PFSK-1 (cell line): Measurements from ENCODE around the gene DACH1.

Source experiments
- FOXP2 ChIP-seq: optimal IDR thresholded peaks from 2 replicates; pipeline ENCODE3; 2011; ENCODE audit warnings: borderline replicate concordance, control low read depth, inconsistent platforms; ENCODE audit not compliant: insufficient read depth; ENCODE audit errors: extremely low read length, extremely low read depth
- POLR2AphosphoS5 ChIP-seq: IDR thresholded peaks from 2 replicates; pipeline ENCODE4 v1.6.1; 2012; ENCODE audit warnings: low read depth, mild to moderate bottlenecking, control low read depth, low read length, moderate library complexity
- SIN3A ChIP-seq: IDR thresholded peaks from 2 replicates; pipeline ENCODE4 v1.6.1; 2012; ENCODE audit warnings: mild to moderate bottlenecking, low read length, moderate library complexity, borderline replicate concordance; ENCODE audit not compliant: insufficient read depth
- TAF1 ChIP-seq: IDR thresholded peaks from 2 replicates; pipeline ENCODE4 v1.6.1; 2012; ENCODE audit warnings: low read length, control low read depth, borderline replicate concordance; ENCODE audit not compliant: insufficient read depth
- TF ChIP-seq, protein P1 (sequence below), 2 experiments: IDR thresholded peaks; 2 replicates each; pipeline versions ENCODE4 v1.6.1 to v1.8.0; 2011 to 2012; ENCODE audit warnings: low read depth in 2 of 2, low read length in 2 of 2, control low read depth in 1 of 2, inconsistent platforms in 1 of 2, mild to moderate bottlenecking in 1 of 2, moderate library complexity in 1 of 2; ENCODE audit not compliant: insufficient read depth in 1 of 2

DACH1 gene

DNA sequence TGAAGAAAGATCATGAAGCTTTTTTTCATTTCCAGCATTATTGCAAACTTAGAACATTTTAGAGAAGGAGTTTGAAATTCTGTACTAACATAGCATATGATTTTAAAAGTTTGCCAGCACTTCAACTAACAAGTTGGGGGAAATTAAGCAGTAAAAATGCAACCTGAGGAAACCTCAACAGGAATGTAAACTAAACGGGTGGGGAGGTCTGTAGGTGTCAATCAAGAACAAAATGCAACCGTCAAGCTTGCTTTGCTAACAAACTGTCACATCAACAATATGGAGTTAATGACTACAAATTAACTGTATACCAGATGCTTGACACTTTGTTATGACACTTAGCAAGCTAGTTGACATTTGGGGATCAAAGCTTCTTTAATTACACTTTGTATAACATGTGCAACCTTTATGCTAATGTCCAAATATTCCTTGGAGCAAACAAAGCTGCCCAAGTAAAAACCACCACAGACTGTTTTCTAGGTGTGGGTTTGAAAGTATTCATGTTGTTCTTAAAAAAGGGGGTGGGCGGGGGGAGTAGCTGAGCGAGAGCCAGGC lies 52.1 kb downstream of the DACH1 start:
- TF ChIP-seq, protein P1, sequence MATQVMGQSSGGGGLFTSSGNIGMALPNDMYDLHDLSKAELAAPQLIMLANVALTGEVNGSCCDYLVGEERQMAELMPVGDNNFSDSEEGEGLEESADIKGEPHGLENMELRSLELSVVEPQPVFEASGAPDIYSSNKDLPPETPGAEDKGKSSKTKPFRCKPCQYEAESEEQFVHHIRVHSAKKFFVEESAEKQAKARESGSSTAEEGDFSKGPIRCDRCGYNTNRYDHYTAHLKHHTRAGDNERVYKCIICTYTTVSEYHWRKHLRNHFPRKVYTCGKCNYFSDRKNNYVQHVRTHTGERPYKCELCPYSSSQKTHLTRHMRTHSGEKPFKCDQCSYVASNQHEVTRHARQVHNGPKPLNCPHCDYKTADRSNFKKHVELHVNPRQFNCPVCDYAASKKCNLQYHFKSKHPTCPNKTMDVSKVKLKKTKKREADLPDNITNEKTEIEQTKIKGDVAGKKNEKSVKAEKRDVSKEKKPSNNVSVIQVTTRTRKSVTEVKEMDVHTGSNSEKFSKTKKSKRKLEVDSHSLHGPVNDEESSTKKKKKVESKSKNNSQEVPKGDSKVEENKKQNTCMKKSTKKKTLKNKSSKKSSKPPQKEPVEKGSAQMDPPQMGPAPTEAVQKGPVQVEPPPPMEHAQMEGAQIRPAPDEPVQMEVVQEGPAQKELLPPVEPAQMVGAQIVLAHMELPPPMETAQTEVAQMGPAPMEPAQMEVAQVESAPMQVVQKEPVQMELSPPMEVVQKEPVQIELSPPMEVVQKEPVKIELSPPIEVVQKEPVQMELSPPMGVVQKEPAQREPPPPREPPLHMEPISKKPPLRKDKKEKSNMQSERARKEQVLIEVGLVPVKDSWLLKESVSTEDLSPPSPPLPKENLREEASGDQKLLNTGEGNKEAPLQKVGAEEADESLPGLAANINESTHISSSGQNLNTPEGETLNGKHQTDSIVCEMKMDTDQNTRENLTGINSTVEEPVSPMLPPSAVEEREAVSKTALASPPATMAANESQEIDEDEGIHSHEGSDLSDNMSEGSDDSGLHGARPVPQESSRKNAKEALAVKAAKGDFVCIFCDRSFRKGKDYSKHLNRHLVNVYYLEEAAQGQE (IDR thresholded peaks at IDR 0.05; ENCODE audit: insufficient read depth in 1 of 2, low read depth in 2 of 2, low read length in 2 of 2): no peak
- no peak for TF ChIP-seq POLR2AphosphoS5
- TF ChIP-seq SIN3A: no peak
- TF ChIP-seq TAF1: no peak
- no peak for TF ChIP-seq FOXP2

DNA sequence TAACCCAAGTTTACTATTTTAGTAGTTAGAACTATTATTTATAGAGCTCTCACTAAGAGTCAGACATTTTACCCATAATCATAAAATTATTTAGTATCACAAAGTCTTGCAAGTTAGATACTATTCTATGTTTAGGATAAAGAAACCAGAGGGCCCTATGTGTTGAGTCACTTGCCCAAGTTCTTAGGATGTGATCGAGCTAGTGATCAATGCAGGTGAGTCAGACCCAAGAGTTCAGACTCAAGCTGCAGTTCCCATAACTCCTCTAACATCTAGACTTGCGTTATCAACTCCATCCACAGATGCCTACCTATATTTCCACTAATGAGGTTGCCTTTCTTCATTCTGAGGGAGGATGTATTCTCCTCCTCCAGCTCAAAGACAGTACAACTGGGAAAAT lies 53.8 kb downstream of the DACH1 start:
- TF ChIP-seq POLR2AphosphoS5 (no peak), TAF1 (no peak), FOXP2 (no peak), SIN3A (no peak)
- TF ChIP-seq, protein P1 (IDR thresholded peaks at IDR 0.05; ENCODE audit: insufficient read depth in 1 of 2, low read depth in 2 of 2, low read length in 2 of 2): no peak

DNA sequence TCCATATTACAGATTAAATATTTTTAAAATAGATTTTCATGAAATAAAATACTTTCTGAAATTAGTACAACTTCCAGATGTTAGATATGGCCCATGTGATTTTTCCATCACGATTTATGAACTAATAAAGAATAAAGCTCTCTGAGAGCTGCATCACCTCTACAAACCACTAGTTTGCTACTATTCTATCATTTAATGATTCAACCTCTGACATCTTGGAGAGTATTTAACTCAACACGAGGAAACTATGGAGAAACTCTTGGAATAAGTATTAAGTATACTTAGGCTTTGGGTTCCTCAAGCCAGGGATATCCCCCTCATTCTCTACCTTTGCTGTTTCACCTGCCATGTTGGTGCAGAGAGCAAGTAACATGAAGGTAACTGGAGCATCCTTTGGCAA lies 55.7 kb downstream of the DACH1 start:
- TF ChIP-seq POLR2AphosphoS5 (no peak), TAF1 (no peak), SIN3A (no peak), FOXP2 (no peak)
- TF ChIP-seq, protein P1 (IDR thresholded peaks at IDR 0.05; ENCODE audit: insufficient read depth in 1 of 2, low read depth in 2 of 2, low read length in 2 of 2): no peak

DNA sequence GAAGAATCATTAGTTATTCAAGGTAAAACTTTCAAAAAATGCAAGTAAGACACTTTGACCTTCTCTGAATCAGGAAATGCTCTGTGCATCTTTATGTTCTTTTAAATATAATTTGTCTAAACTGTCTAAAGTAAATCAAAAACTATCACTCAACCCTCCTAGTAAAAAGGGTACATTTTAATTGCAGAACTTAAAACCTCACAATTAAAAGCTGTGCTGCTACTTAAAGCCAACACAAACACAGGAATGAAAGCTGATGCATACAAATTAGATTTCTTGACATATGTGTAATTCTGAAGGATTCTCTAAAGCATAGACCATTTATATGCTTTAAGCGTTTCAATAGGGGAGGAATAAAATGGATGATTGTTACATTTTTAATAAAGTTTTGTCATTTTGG lies 58.3 kb downstream of the DACH1 start:
- TF ChIP-seq POLR2AphosphoS5: no peak
- TF ChIP-seq FOXP2: no peak

DNA sequence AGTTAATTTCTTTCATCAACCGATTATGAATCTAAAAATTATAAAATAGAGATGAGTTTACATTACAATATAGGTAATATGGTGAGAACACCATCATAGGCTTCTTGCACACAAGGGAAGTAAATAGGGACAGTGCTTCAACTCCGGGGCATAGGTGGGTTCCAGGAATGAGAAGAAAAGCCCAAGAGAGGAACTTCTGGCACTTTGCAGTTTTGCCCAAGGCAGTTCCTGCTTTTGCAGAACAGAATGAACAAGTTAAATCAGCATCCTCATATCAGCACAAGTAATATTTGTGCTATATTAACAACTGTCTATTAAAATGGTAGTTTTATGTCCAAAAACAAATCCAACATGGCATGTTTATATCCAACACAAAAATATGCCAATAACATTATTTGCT lies 60.1 kb downstream of the DACH1 start:
- TF ChIP-seq POLR2AphosphoS5 (no peak), TAF1 (no peak), SIN3A (no peak), FOXP2 (no peak)
- TF ChIP-seq, protein P1 (IDR thresholded peaks at IDR 0.05; ENCODE audit: insufficient read depth in 1 of 2, low read depth in 2 of 2, low read length in 2 of 2): no peak
